VCaP (cell line): Measurements from ENCODE around the gene PHTF1.

Experiments used
- H3K27ac ChIP-seq: fragments of 450-650 bp; 2 replicates; pipeline ENCODE4 v1.5.1; 2017
- TF ChIP-seq, protein P1 (sequence below): fragments of 450-650 bp; conservative IDR thresholded peaks from 2 replicates; pipeline ENCODE4 v1.5.1; 2017; ENCODE audit warnings: mild to moderate bottlenecking, moderate library complexity

PHTF1 gene

DNA sequence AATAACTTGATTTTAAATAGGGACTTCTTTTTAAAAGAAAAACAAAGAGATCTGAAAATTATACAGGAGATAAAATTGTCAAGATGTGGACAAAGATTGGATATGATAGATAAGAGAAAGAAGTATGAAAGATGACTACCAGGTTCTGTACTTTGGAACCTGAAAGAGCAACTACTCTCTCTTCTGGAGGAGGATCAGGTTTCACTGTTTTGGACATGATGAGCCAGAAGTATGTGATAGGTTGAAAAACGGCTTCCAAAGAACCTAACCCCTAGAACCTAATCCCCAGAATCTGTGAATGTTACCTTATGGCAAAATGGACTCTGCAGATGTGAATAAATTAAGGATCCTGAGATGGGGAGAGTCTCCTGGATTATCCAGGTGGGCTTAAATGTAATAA lies 26.8 kb upstream of the PHTF1 start:
- H3K27ac ChIP-seq, result no peak overlapping the region
- TF ChIP-seq, protein P1, sequence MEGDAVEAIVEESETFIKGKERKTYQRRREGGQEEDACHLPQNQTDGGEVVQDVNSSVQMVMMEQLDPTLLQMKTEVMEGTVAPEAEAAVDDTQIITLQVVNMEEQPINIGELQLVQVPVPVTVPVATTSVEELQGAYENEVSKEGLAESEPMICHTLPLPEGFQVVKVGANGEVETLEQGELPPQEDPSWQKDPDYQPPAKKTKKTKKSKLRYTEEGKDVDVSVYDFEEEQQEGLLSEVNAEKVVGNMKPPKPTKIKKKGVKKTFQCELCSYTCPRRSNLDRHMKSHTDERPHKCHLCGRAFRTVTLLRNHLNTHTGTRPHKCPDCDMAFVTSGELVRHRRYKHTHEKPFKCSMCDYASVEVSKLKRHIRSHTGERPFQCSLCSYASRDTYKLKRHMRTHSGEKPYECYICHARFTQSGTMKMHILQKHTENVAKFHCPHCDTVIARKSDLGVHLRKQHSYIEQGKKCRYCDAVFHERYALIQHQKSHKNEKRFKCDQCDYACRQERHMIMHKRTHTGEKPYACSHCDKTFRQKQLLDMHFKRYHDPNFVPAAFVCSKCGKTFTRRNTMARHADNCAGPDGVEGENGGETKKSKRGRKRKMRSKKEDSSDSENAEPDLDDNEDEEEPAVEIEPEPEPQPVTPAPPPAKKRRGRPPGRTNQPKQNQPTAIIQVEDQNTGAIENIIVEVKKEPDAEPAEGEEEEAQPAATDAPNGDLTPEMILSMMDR, result no peak

DNA sequence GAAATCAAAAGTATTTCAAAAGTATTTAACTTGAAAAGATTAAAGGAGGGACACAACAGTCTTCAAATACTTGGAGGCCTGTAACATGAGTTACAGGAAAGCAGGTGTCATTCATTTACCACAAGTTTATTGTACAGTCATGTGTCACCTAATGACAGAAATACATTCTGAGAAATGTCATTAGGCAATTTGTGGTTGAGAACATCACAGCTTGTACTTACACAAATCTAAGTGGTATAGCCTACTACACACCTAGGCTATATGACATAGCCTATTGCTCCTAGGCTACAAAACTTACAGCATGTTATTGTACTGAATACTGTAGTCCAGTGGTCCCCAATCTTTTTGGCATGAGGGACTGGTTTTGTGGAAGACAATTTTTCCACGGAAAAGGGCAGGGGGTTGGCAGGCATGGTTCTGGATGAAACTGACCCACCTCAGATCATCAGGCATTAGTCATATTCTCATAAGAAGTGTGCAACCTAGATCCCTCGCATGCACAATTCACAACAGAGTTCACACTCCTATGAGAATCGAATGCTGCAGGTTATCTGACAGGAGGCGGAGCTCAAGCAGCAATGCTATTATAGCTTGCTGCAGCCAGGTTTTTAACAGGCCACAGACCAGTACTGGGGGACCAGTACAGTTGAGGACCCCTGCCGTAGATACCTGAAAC lies 25.0 kb upstream of the PHTF1 start:
- no peak overlapping the region for H3K27ac ChIP-seq
- TF ChIP-seq, protein P1, result no peak

DNA sequence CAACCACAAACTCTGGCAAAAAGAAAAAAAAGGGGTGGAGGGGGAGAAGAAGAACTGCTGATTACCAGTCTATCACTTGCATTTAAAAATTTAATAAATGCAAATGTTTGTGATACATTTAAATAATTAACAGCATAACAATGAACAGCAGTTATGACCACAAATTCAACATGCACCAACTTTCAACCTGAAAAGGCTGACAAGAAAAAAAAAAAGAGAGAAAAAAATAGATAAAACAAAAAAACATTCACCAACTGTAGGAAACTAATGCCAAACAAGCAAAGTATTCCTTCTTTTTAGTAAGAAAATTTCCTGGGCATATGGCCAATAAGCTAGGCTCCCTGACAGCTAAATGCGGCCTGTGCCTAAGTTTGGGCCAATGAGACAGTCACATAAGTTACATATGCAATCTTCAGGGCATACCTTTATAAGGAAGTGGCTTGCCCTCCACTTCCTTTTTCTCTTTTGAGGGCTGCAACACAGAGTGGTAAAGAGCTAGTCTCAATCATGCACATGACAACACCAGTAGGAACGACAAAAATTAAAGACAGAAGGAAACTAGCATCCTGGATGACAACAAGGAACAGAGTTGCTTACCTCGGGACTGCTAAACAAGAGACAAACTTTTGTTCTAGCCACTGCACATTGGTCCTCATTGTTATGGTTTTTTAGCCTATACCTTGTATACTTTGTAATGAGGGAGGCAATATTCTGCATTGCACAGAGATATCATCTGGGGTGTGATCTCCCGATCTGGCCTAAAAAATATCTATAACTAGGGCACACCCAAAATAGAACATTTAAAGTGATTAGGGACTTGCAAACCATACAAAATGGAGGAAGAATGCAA lies 24.2 kb upstream of the PHTF1 start:
- TF ChIP-seq, protein P1, result no peak
- H3K27ac ChIP-seq, result no peak overlapping the region

DNA sequence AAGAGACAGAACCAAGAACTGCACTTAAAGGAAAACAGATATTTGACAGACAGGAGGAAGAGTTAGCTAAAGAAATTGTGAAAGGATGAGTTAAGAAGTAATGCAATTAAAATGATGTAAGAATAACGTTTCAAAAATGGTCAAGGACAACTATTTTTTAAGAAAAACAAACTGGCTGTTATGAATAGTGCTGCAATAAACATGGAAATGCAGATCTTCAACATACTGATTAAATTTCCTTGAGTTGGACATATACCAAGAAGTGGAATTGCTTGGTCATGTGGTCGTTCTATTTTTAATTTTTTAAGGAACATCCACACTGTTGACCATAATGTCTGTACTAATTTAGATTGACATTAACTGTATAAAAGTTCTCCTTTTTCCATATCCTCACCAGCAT lies 23.1 kb upstream of the PHTF1 start:
- no peak overlapping the region for H3K27ac ChIP-seq
- TF ChIP-seq, protein P1, result no peak

DNA sequence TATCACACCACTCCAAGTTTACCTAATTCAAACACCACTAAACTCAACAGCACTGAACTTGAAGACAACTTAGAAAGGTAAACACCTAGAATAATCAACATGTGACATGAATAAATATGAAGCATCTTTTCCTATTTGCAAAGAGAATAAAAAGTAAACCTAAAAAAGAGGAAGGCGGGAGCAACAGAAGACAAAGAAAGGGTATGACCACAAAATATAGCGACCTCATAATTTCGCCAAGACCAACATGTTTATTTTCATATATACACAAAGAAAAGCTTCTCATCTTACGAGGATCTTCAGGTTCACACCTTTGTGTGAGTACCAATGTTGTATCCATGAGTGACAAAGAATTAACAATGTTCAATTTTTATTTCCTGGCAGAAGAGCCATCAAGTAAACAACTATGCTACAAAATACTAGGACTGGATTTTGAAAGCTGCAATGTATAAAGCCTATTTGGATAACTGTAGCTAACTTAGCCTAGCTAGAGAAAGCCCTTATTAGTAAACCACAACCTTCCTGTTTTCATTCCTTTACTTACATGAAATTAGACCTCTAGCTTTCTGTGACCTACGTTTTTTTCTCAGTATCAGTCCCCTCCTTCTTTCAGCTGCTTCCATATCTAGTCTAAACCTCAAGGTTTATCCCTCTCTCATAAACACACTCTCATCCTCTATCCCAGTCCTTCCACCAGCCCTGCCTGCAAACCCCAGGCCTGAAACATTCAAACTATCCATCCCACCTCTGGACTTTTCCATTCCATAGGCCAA lies 21.3 kb upstream of the PHTF1 start:
- TF ChIP-seq, protein P1, result no peak
- H3K27ac ChIP-seq, result no peak overlapping the region

DNA sequence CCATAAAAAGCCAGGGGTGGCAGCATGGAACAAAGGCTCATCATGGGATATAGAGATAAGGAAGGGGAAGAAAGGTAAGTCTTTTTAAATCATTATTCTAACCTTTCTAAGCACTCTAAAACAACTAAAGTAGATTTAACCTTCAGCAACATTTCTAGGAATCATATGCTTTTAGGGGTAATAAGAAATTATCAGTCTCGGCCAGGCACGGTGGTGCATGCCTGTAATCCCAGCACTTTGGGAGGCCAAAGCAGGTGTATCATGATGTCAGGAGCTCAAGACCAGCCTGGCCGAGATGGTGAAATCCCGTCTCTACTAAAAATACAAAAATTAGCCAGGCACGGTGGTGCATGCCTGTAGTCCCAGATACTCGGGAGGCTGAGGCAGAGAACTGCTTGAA lies 20.3 kb upstream of the PHTF1 start:
- no peak overlapping the region for H3K27ac ChIP-seq
- TF ChIP-seq, protein P1, result no peak

DNA sequence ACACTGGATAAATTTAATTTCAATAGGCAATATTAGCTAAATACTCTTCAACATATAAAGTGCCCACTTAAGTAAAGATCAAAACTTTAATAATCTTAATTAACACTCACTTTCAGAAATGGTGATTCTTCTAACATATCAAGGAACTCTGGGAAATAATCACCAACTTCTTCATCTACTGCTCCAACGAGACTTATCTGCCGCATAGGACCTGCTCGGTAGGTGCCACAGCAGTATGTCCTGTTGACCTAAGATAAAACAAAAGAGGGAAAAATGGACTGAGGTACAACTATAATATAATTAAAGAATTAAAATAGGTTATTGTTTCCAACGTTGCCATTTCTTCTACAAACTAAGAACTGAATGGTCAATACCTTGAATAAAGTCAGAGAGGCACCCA lies 18.3 kb upstream of the PHTF1 start:
- no peak overlapping the region for H3K27ac ChIP-seq
- TF ChIP-seq, protein P1, result no peak
